Sigmoid colon (tissue), 7 donors: Measurements from ENCODE around the gene SYNJ2. TPM values are rescaled to one million over a fixed set of nuclear protein-coding genes. Genes with fewer than 3 reads are reported as not detected.
A peak's percentile ranks its signal among the peaks of the same experiment; 100 is the strongest.

Source experiments
- DNase-seq: peaks from one replicate; pipeline ENCODE4 v3.0.0-alpha.2; 2019
- H3K27ac ChIP-seq, 4 donors: fragments of 200-600 bp; sonication (generic); one replicate each; pipeline ENCODE4 v1.5.1; 2016 to 2019; ENCODE audit warnings: mild to moderate bottlenecking in 1 of 4
- H3K27me3 ChIP-seq, 3 donors: fragments of 200-600 bp; sonication (generic); one replicate each; pipeline ENCODE4 v1.5.1; 2019; ENCODE audit warnings: mild to moderate bottlenecking in 1 of 3
- H3K36me3 ChIP-seq, 4 donors: fragments of 200-600 bp; sonication (generic); one replicate each; pipeline ENCODE4 v1.5.1; 2016 to 2019
- H3K4me1 ChIP-seq, 4 donors: fragments of 200-600 bp; sonication (generic); one replicate each; pipeline ENCODE4 v1.5.1; 2017 to 2019
- H3K4me3 ChIP-seq, 4 donors: fragments of 200-600 bp; sonication (generic); one replicate each; pipeline ENCODE4 v1.5.1; 2017 to 2019; ENCODE audit warnings: mild to moderate bottlenecking in 2 of 4, moderate library complexity in 1 of 4
- H3K9me3 ChIP-seq, 4 donors: fragments of 200-600 bp in 3 of 4; sonication (generic) in 3 of 4; one replicate each; pipeline versions ENCODE4 v1.5.1 to v1.6.1; 2013 to 2019
- CTCF ChIP-seq, 4 experiments: fragments of 450-650 bp in 3 of 4; fragments of 200-600 bp in 1 of 4; IDR thresholded peaks; one replicate each; pipeline ENCODE4 v1.5.1; 2016 to 2019; ENCODE audit warnings: antibody characterized with exemption in 4 of 4, mild to moderate bottlenecking in 3 of 4, moderate library complexity in 2 of 4
- EP300 ChIP-seq, 4 donors: sonication (generic); formaldehyde crosslinking; IDR thresholded peaks; one replicate each; pipeline ENCODE4 v1.6.1; 2017; ENCODE audit warnings: antibody characterized with exemption in 4 of 4
- POLR2A ChIP-seq, 2 donors: fragments of 450-650 bp; IDR thresholded peaks; one replicate each; pipeline ENCODE4 v1.6.1; 2016; ENCODE audit warnings: antibody characterized with exemption in 2 of 2, mild to moderate bottlenecking in 2 of 2, moderate library complexity in 2 of 2
- POLR2AphosphoS5 ChIP-seq, 4 donors: sonication (generic); formaldehyde crosslinking; IDR thresholded peaks; one replicate each; pipeline ENCODE4 v1.6.1; 2017; ENCODE audit warnings: antibody characterized with exemption in 4 of 4
- WGBS, 2 donors: extraction: QIAGEN DNeasy Blood & Tissue Kit; methylation state at CpG; one replicate each; pipeline ENCODE4 v1.1.7; 2013; 5-methylcytosine and 5-hydroxymethylcytosine counted together
- intact Hi-C: fragments of 100-400 bp; cut with DNase I; formaldehyde crosslinking; loops from one replicate; pipeline ENCODE4 v1.15.1; 2023
- polyA plus RNA-seq, 3 donors: library from polyadenylated mRNA; stranded (reverse); fragments of 200-250 nt; gene quantifications; one replicate each; pipeline ENCODE4 v1.2.3, GENCODE V29; 2013
- total RNA-seq, 4 donors: library from RNA; depleted of rRNA; stranded (reverse); fragments of >200 nt; gene quantifications; one replicate each; pipeline ENCODE4 v1.1.0, GENCODE V29; 2016
- donor health status: healthy with polysubstance abuse.
- donor health status: Bipolar disorder and iron deficiency.
- donor health status: healthy.

SYNJ2 gene
- total and polyA plus RNA-seq, 7 donors: 8.7 to 22.9 (median 12.9) TPM

- 83 to 86% methylated on average over 12 of the region's 12 CpGs for whole genome bisulfite sequencing, 2 donors
- intact Hi-C loops: no loop called here
- no peaks in the 10 kb centered on the region for H3K27me3 ChIP-seq
- H3K4me3 ChIP-seq: no peak overlapping the region
- peak; percentile 56 for DNase-seq
- H3K27ac ChIP-seq: peak overlapping the region; percentile 77 to 88 (median 78)
- peaks cover 0 to 62% (median 52%) of the 10 kb centered on the region in 4 donors for H3K4me1 ChIP-seq
- H3K9me3 ChIP-seq: no peaks in the 10 kb centered on the region
- H3K36me3 ChIP-seq: no peaks in the 10 kb centered on the region
- no peak for TF ChIP-seq POLR2A (IDR thresholded peaks at IDR 0.05)
Observed at GRCh38 chr6:158040804-158041347, 59.2 kb downstream of the SYNJ2 start.

GRCh38 chr6:158041370-158041769 is 59.7 kb downstream of the SYNJ2 start:
- 85 to 86% methylated on average over 4 of the region's 4 CpGs for WGBS, 2 donors
- intact Hi-C loops: no loop called here
- Histone ChIP-seq H3K4me3 (no peak overlapping the region), H3K27me3 (no peaks in the 10 kb centered on the region), H3K4me1 (peaks cover 0 to 64% (median 52%) of the 10 kb centered on the region in 4 donors), H3K9me3 (no peaks in the 10 kb centered on the region), H3K36me3 (no peaks in the 10 kb centered on the region), H3K27ac (peak overlapping the region; percentile 77 to 88 (median 78))
- no peak for DNase-seq
- TF ChIP-seq POLR2A (IDR thresholded peaks at IDR 0.05) (no peak), EP300 (IDR thresholded peaks at IDR 0.05) (no peak), CTCF (IDR thresholded peaks at IDR 0.05) (no peak), POLR2AphosphoS5 (IDR thresholded peaks at IDR 0.05) (no peak)

- peaks cover 0 to 68% (median 52%) of the 10 kb centered on the region in 4 donors for H3K4me1 ChIP-seq
- no peak overlapping the region for H3K4me3 ChIP-seq
- no peaks in the 10 kb centered on the region for H3K27me3 ChIP-seq
- no peaks in the 10 kb centered on the region for H3K9me3 ChIP-seq
- H3K27ac ChIP-seq: peak overlapping the region; percentile 77 to 88 (median 78)
- no peaks in the 10 kb centered on the region for H3K36me3 ChIP-seq
- DNase-seq: peak; percentile 53
- intact Hi-C loops: loop anchor here (2.0 kb wide), 1 partner anchor 61 kb away; the partner anchor contains the start of gene SYNJ2
- WGBS, 2 donors: 95 to 97% methylated on average over 12 of the region's 12 CpGs
- TF ChIP-seq EP300 (IDR thresholded peaks at IDR 0.05) (no peak), POLR2AphosphoS5 (IDR thresholded peaks at IDR 0.05) (no peak), POLR2A (IDR thresholded peaks at IDR 0.05) (no peak), CTCF (IDR thresholded peaks at IDR 0.05) (no peak)
Observed at GRCh38 chr6:158041788-158042187, 60.1 kb downstream of the SYNJ2 start.

GRCh38 chr6:158042245-158042798 is 60.7 kb downstream of the SYNJ2 start:
- Histone ChIP-seq H3K27ac (peak overlapping the region; percentile 77 to 88 (median 78)), H3K4me1 (peaks cover 0 to 69% (median 52%) of the 10 kb centered on the region in 4 donors), H3K36me3 (no peaks in the 10 kb centered on the region), H3K4me3 (no peak overlapping the region), H3K9me3 (no peaks in the 10 kb centered on the region), H3K27me3 (no peaks in the 10 kb centered on the region)
- intact Hi-C loops: loop anchor here (2.0 kb wide), 1 partner anchor 62 kb away; the partner anchor contains the start of gene SYNJ2
- peak; percentile 79 for DNase-seq
- TF ChIP-seq EP300 (IDR thresholded peaks at IDR 0.05) (peak in 2 of 4 donors; percentile 35 to 55), CTCF (IDR thresholded peaks at IDR 0.05) (no peak), POLR2AphosphoS5 (IDR thresholded peaks at IDR 0.05) (peak in 3 of 4 donors; percentile 35 to 80 (median 41)), POLR2A (IDR thresholded peaks at IDR 0.05) (no peak)
- 90 to 91% methylated on average over 16 of the region's 16 CpGs for WGBS, 2 donors

- 95 to 97% methylated on average over 20 of the region's 20 CpGs for WGBS, 2 donors
- intact Hi-C loops: loop anchor here (2.0 kb wide), 1 partner anchor 62 kb away; the partner anchor contains the start of gene SYNJ2
- Histone ChIP-seq H3K27me3 (no peaks in the 10 kb centered on the region), H3K4me1 (peaks cover 0 to 69% (median 52%) of the 10 kb centered on the region in 4 donors), H3K4me3 (no peak overlapping the region), H3K27ac (peak overlapping the region; percentile 77 to 88 (median 78)), H3K36me3 (no peaks in the 10 kb centered on the region), H3K9me3 (no peaks in the 10 kb centered on the region)
- DNase-seq: peak; percentile 64
- TF ChIP-seq POLR2AphosphoS5 (IDR thresholded peaks at IDR 0.05) (no peak), CTCF (IDR thresholded peaks at IDR 0.05) (no peak)
Observed at GRCh38 chr6:158043008-158043407, 61.3 kb downstream of the SYNJ2 start.
